Body of pancreas (tissue), 4 donors: Measurements from ENCODE around the gene PUS7. TPM values are rescaled to one million over a fixed set of nuclear protein-coding genes. Genes with fewer than 3 reads are reported as not detected.
"Not testable (repeated sequence)": the region's sequence is repeated elsewhere in the genome, so short reads cannot be mapped to it uniquely, and the experiment has no call there.

Experiments
- ATAC-seq: fragments of 150-250 bp; one replicate; pipeline ENCODE4 v1.9.1; 2016
- DNase-seq, 4 donors: peaks; one replicate each; pipeline ENCODE4 v3.0.0-alpha.2; 2019
- H3K27ac ChIP-seq, 4 donors: fragments of 200-600 bp; sonication (generic); 1 replicate in 3 of 4; 2 replicates in 1 of 4; pipeline versions ENCODE4 v1.5.1 to v1.6.1; 2016 to 2019; ENCODE audit warnings: mild to moderate bottlenecking in 1 of 4, mixed read lengths in 1 of 4, moderate library complexity in 1 of 4
- H3K27me3 ChIP-seq, 2 donors: fragments of 200-600 bp; sonication (generic); one replicate each; pipeline ENCODE4 v1.6.0; 2016; ENCODE audit warnings: mild to moderate bottlenecking in 1 of 2
- H3K36me3 ChIP-seq, 2 donors: fragments of 200-600 bp; sonication (generic); replicated peaks in 1 of 2; 2 replicates each; pipeline ENCODE4 v1.5.1; 2016; ENCODE audit warnings: low read depth in 2 of 2; ENCODE audit not compliant: insufficient read depth in 1 of 2
- H3K4me1 ChIP-seq: fragments of 200-600 bp; sonication (generic); one replicate; pipeline ENCODE4 v1.6.0; 2016
- H3K4me3 ChIP-seq, 2 donors: fragments of 200-600 bp; sonication (generic); 1 replicate in 1 of 2; 2 replicates in 1 of 2; pipeline ENCODE4 v1.5.1; 2016 to 2019
- H3K9me3 ChIP-seq, 3 donors: fragments of 200-600 bp; sonication (generic); 1 replicate in 2 of 3; 2 replicates in 1 of 3; pipeline ENCODE4 v1.5.1; 2016
- POLR2A ChIP-seq, 3 donors: fragments of 450-650 bp; IDR thresholded peaks; one replicate each; pipeline ENCODE4 v1.6.1; 2016; ENCODE audit warnings: antibody characterized with exemption in 3 of 3, mild to moderate bottlenecking in 2 of 3
- WGBS, 2 donors: methylation state at CpG; one replicate each; pipeline ENCODE4 v1.1.5; 2017; 5-methylcytosine and 5-hydroxymethylcytosine counted together
- intact Hi-C: fragments of 100-400 bp; cut with DNase I; formaldehyde crosslinking; loops from one replicate; pipeline ENCODE4 v1.15.1; 2023
- total RNA-seq, 2 donors: library from RNA; depleted of rRNA; stranded (reverse); fragments of >200 nt; gene quantifications; one replicate each; pipeline ENCODE4 v1.1.0, GENCODE V29; 2016
- TF ChIP-seq, protein P1 (sequence below), 7 experiments: fragments of 450-650 bp in 4 of 7; fragments of 200-600 bp in 3 of 7; sonication (generic) in 3 of 7; IDR thresholded peaks; one replicate each; pipeline ENCODE4 v1.5.1; 2016 to 2019; ENCODE audit warnings: antibody characterized with exemption in 7 of 7

Gene PUS7
- total RNA-seq, 2 donors from 2014 or later: 10.6 to 11.9 TPM

- H3K27ac ChIP-seq: no peak overlapping the region
- no peaks in the 10 kb centered on the region for H3K36me3 ChIP-seq
- TF ChIP-seq, protein P1, sequence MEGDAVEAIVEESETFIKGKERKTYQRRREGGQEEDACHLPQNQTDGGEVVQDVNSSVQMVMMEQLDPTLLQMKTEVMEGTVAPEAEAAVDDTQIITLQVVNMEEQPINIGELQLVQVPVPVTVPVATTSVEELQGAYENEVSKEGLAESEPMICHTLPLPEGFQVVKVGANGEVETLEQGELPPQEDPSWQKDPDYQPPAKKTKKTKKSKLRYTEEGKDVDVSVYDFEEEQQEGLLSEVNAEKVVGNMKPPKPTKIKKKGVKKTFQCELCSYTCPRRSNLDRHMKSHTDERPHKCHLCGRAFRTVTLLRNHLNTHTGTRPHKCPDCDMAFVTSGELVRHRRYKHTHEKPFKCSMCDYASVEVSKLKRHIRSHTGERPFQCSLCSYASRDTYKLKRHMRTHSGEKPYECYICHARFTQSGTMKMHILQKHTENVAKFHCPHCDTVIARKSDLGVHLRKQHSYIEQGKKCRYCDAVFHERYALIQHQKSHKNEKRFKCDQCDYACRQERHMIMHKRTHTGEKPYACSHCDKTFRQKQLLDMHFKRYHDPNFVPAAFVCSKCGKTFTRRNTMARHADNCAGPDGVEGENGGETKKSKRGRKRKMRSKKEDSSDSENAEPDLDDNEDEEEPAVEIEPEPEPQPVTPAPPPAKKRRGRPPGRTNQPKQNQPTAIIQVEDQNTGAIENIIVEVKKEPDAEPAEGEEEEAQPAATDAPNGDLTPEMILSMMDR (IDR thresholded peaks at IDR 0.05): no peak
- TF ChIP-seq POLR2A (IDR thresholded peaks at IDR 0.05): no peak
- H3K9me3 ChIP-seq: no peaks in the 10 kb centered on the region
- DNase-seq: no peak
- no peak for ATAC-seq
- H3K4me3 ChIP-seq: no peak overlapping the region
- intact Hi-C loops: no loop called here
- peaks cover 17% of the 10 kb centered on the region for H3K4me1 ChIP-seq
- WGBS, 2 donors: 93 to 94% methylated on average over 6 of the region's 6 CpGs
- H3K27me3 ChIP-seq: no peaks in the 10 kb centered on the region
Measured at GRCh38 chr7:105519353-105519752, 2.7 kb downstream of the PUS7 start.

- H3K27me3 ChIP-seq, ATAC-seq, DNase-seq, H3K36me3 ChIP-seq, H3K27ac ChIP-seq, H3K4me3 ChIP-seq, H3K4me1 ChIP-seq, H3K9me3 ChIP-seq, intact Hi-C loops: not testable (repeated sequence)
- 94 to 97% methylated on average over 7 of the region's 7 CpGs for WGBS, 2 donors
Measured at GRCh38 chr7:105515610-105516009, 6.5 kb downstream of the PUS7 start.

GRCh38 chr7:105512926-105513526 is 9.0 kb downstream of the PUS7 start:
- Histone ChIP-seq H3K4me1 (peaks cover 5% of the 10 kb centered on the region), H3K27me3 (no peaks in the 10 kb centered on the region), H3K36me3 (no peaks in the 10 kb centered on the region), H3K27ac (no peak overlapping the region), H3K4me3 (no peak overlapping the region), H3K9me3 (no peaks in the 10 kb centered on the region)
- WGBS, 2 donors: 82 to 96% methylated on average over 4 of the region's 4 CpGs
- no peak for TF ChIP-seq POLR2A (IDR thresholded peaks at IDR 0.05)
- TF ChIP-seq, protein P1 (IDR thresholded peaks at IDR 0.05): no peak
- ATAC-seq (no peak), DNase-seq (no peak)
- intact Hi-C loops: no loop called here

DNA sequence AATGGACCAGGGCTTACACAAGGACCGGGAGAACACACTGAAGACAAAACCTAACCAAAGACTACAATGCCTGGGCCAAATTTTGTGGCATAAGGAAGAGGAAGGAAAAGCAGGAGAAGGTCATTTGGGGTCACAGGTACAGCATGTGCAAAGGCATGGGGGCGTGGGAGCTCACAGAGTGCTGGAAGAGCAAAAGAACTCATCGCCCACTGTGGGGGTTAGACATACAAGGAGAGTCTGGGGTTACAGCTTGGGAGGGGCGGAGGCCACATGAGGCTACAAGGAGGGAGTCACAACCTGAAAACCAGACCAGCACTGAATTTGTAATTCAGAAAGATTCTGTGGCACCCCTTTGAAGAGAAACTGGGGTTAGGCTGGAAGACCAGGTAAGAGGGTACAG is 9.7 kb downstream of the PUS7 start:
- Histone ChIP-seq H3K4me1 (peaks cover 5% of the 10 kb centered on the region), H3K4me3 (no peak overlapping the region), H3K36me3 (no peaks in the 10 kb centered on the region), H3K27ac (no peak overlapping the region), H3K27me3 (no peaks in the 10 kb centered on the region), H3K9me3 (no peaks in the 10 kb centered on the region)
- TF ChIP-seq POLR2A (IDR thresholded peaks at IDR 0.05): no peak
- TF ChIP-seq, protein P1 (IDR thresholded peaks at IDR 0.05): no peak
- intact Hi-C loops: no loop called here
- ATAC-seq: no peak
- WGBS, 2 donors: 74 to 86% methylated on average over 4 of the region's 4 CpGs
- no peak for DNase-seq

DNA sequence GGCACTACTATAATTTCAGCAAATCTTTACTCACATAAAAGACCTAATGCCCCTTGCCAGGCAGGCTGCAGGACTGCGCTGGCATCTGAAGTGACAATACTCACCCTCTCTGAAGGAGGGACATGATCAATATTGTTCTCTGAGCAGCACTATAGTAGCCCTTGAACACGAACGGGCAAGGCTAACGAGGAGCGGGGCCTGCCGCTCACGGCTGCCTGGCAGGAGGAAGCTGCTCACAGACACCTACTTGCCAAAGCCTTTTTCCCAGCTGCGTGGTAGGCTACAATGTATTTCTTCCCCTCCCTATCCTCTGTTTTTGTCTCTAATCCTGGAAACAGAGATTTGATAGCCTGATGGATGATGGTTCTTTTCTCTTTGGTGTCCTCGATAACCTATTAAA is 19.9 kb downstream of the PUS7 start:
- ATAC-seq: no peak
- TF ChIP-seq POLR2A (IDR thresholded peaks at IDR 0.05): no peak
- TF ChIP-seq, protein P1 (IDR thresholded peaks at IDR 0.05): no peak
- WGBS, 2 donors: 88 to 91% methylated on average over 9 of the region's 9 CpGs

More for the DNA sequence above, 19.9 kb downstream of the PUS7 start:
- intact Hi-C loops: no loop called here
- DNase-seq: no peak
- Histone ChIP-seq H3K9me3 (no peaks in the 10 kb centered on the region), H3K4me3 (no peak overlapping the region), H3K27ac (no peak overlapping the region), H3K27me3 (no peaks in the 10 kb centered on the region), H3K36me3 (peaks cover 5 to 6% of the 10 kb centered on the region in 2 donors), H3K4me1 (peaks cover under 1% of the 10 kb centered on the region)
